DMS153 treated with DMSO at 0.1 percent for 48 hours (cell line): Measurements from ENCODE around the gene WWOX.

Source experiments
- DNase-seq: peaks from one replicate; lab custom pipeline; 2025; ENCODE audit not compliant: unreplicated experiment; lab: John Stamatoyannopoulos, UW

Gene WWOX

DNA sequence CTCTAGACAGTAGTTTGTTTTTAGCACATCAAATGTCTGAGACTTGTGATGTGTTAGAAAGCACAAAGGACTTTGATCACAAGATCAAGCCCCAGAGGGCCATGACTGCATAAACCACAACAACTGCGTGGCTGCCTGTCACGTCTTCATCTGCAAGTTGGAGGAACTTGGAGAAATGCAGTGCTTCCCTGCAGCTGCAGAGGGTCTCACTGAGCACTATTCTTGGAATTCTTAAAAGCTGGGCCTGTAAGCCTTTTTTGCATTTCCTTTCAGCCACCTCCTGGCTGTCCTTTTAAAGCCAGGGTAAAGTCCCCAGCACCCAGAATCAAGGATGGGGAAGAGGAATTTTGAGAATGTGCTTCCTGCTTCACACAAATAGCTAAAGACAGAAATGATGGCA lies 1069.8 kb downstream of the WWOX start:
- DNase-seq, result no peak

DNA sequence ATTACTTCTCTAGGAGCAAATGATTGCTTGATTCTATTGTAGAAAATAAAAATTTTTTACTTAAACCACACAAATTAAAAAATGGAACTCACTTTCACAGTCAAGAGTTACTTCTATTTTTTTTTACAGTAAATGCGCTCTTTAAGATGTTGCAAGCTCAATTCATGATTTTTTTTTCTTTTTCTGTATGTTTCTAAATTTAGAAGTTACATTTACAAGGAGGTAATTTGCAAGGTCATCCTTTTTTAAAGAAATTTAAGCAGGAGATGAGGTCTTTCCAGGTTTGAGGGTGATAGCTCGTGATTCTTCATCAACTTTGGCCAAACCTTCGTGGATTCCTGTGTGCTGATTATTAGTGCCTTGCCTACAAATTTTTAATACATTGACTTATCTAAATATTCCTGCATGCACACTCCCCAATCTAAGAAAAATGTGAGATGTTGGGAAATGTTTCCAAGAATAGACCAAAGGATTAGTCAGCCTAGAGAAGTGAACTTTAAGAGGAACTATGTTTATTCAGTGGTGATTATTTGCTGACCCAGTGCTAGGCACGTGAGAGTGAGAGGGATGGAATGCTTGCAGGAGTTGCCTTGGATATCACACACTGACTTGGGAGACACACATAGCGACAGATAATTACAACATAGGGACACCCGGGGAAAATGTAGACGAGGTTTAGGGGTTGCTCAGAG lies 1071.2 kb downstream of the WWOX start:
- no peak for DNase-seq

DNA sequence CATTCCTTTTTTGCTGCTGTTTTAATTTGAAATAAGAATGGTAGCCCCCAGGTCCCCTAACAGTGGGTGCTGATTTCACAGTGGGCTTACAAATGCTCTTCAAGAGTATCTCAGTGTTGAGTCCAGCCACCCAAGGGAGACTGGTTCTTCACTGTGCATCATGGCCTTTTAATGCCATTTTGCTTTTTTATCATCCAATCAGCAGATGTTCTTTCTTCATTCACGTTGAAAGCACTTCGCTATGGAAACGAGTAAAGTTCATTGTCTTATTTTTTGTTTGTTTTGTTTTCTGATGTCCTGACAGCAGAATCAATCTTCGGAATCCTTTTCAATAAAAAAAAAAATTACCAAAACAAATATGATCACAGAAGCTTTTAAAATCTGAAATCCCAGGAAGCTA lies 1072.0 kb downstream of the WWOX start:
- no peak for DNase-seq

DNA sequence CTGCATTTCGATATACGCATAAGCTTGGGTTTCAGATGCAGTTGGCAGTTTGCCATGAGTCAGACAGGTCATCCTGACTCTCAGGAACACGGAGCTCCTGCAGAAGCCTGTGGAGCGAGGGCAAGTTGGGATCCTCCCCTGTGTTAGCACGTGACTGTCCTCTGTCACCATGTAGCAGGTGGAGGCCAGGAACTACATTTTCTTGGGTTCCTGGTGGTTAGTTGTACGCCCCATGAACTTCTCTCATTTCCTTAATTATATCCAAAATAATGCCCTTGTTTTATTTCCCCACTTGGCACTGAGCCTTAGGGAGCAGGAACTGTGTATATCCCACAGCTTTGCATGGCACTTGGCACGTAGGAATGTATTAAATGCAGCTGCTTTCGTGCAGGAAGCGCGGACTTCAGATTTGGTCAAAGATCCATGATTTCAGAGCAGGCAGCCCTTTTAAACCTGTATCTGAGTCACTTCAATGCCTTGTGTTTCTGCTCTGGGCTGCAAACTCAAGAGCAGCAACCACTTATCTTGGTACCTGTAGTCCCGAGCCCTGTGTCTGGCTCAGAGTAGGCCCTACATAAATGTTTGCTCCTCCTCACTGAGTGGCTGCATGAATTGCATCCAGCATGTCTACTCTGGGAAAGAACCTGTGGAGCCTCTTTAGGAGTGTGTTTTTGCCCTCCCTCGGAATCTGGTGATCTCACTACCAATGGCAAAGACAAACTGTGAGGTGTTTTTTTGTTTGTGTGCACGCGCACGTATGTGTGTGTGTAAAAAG lies 1072.7 kb downstream of the WWOX start:
- peak; percentile 79 for DNase-seq

DNA sequence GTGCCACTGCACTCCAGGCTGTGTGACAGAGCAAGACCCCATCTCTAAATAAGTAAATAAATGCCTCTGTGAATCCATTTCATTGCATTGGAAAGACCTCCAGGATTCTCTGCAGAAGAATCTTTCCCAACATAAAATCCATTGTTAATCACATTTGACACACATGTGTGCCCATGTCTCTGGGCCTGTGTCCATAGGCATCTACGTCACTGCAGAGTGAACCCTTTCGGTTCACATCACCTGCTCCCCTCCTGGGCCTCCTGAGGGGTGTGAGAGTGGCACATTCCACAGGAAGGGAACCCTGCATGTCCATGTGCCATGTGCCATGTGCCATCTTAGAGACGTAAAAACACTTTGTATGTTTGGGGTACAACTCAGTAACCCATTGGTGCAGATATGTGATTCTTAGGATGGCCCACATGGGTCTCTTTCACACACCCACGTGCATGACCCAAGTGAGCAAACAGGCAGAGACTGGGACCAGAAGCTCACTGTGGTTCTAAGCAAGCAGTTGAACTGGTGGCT lies 1073.6 kb downstream of the WWOX start:
- DNase-seq, result no peak

DNA sequence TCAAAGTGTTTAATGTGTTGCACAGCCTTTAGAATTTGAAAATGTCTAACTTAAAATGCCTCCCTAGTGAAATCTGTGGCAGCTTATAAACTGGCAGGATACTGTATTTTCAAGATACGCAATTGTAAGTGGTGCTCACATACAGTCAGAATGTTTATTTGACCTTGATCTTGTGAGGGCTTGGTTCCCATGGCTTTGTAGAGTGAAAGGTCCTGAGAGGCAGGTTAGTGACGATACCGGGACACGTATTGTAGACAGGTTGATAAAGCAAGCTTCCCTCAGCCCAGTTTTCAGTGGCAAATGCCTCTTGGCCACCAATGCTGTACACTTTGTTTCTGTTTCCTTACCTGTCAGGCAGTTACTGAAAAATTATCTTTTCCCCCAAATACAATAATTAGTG lies 1074.5 kb downstream of the WWOX start:
- DNase-seq, result no peak

DNA sequence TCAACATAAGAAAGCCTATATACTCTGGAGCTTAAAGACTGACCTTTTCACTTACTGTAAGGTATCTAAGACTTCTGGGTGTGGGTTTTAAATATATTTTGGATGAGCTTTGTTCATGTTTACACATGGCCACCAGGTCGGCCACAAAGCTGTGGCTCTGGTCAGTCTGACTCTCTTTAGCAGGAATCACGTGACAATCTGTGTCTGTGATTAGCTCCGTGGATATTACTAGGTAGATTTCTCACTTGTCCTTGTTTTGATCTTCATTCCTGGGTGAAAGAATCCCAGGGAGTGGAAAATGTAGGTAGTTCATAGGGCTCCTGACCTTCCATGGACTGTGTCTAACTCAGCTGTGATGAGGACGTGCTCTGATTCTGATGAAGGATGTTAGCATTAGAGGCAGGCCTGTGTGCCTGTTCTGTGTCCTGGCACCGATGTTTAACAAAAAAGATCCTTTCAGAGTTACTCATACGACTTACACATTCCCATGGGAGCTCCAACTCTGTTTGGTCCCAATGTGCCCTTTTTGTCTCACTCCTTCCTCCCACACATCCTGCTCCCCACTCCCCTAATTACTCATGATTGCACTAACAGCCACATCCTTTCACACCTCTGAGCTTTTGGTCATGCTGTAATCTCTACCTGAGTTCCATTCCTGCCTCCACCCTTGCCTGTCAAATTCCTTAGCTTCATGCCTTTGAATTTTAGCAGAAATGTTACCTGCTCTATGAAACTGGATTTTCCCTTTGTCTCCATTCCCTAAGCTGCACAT lies 1076.0 kb downstream of the WWOX start:
- no peak for DNase-seq

DNA sequence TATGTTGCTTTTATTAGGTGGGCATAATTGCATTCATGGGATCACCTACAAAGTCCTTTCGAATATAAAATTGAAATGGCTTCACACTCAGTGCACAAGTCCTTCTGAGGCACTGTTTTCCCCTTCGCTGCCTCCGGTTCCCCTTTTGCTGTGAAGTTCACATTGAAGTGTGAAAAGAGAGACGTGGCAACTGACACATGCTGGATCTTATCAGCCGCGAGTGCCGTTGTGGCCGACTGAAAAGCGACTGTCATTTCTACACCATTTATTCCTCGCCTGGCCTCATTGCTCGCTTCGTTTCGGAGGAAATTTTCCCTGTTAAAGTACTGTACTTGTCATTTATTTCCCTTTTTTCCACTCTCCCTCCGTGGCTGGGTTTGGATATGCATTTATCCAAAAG lies 1077.6 kb downstream of the WWOX start:
- no peak for DNase-seq

DNA sequence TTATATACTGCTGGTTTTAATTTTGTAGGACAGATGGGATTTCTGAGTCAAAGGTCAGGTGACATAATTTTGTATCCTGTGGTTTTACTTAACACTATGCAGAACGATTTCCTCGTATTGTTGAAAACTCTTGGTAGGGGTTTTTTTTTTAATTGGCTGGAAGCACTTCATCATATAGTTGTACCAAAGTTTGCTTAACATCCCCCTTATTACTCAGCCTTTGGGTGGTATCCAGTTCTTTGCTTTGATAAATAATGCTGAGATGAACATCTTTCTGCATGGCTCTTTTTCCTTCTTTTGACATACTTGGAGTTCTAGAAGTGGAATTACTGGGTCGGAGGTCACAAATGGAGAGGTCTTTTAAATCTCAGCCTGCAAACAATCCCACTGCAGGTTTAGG lies 1082.0 kb downstream of the WWOX start:
- DNase-seq, result no peak

DNA sequence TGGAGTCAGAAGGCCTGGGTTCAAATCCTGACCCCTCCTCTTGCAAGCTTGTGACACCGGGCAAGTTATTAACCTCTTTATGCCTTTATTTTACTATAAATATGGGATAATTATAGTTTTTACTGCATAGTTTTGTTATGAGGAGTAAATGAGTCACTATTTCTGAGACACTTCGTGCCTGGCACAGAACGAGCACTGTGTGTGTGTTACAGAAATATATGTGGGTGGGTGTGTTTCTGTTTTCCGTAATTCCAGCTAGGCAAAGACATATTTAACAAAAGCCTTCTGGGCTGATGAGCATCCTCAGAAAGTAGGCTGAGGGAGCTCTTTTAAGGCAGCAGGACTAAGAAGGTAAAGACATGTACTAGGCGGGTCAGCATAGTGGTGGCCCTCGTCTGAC lies 1083.2 kb downstream of the WWOX start:
- no peak for DNase-seq

DNA sequence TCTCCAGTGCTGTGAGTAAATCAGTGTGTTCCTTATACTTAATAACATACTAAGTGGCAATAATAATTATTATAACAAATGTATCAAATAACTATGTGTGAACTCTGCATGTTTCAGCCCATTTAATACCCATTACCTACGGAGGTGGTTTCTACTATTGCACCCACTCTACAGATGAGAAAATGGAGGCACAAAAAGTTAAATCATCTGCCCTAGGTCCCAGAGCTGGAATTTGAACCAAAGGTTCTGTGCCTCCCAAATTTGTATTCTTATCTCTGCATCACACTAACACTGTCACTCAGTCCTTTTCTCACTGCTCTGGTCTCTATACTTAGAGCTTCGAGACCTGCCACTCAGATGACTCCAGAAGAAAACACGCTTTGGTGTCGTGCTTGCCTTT lies 1084.1 kb downstream of the WWOX start:
- no peak for DNase-seq

DNA sequence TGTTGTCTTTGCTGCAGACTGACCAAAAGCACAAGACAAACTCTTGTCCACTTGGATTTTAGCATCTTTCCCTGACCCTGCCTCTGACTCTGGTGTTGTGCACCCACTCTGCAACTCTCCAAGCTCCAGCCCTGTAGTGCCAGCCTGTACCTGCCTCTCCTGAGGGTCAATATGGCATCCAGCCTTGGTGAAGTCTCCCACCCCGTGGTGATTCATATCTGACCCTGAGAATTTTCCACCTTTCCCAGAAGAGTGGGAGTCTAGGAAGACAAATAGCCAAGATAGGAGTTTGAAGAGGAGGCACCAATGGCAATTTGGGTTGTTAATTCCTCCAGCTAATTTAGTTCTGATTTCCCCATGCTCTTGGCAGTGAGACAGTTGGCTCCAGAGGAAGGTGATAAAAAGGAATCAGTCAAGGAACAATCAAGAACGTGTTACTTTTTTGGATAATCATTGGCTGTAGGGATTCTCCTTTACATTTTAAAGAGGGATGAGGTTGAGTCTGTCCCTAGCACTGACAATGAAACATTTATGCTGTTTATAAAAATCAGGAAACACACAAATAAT lies 1085.1 kb downstream of the WWOX start:
- DNase-seq, result no peak

DNA sequence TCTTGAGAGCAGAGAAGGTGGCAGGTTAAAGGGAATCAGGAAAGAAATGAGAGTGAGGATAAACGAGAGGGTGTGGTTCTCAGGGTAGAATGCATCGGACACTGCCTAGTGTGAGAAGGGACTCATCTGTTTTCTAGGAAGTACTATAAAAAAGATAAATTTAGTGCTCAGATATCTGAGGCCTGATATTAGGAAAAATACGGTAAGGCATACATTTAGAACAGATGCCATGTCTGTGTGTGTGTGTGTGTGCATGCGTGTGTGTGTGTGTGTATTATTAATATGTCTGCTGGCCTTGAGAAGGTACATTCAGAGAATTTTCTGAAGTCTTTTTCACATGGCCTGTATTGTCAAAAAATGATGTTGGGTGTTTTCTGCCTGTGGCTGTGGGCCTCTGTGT lies 1086.3 kb downstream of the WWOX start:
- no peak for DNase-seq

DNA sequence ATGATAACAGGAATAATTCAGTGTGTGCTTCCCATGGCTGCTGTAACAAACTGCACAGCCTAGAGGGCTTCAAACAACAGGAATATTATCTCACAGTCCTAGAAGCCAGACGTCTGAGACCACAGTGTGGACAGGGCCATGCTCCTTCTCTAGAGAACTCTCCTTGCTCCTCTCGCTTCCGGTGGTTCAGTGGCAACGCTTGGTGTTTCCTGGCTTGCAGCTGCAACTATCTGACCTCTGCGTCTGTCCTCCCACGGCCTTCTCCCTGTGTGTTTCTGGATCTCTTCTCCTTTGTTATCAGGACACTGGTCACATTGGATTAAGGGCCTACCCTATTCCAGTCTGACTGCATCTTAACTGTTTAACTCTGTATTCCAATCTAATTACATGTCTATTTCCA lies 1086.7 kb downstream of the WWOX start:
- DNase-seq, result no peak

DNA sequence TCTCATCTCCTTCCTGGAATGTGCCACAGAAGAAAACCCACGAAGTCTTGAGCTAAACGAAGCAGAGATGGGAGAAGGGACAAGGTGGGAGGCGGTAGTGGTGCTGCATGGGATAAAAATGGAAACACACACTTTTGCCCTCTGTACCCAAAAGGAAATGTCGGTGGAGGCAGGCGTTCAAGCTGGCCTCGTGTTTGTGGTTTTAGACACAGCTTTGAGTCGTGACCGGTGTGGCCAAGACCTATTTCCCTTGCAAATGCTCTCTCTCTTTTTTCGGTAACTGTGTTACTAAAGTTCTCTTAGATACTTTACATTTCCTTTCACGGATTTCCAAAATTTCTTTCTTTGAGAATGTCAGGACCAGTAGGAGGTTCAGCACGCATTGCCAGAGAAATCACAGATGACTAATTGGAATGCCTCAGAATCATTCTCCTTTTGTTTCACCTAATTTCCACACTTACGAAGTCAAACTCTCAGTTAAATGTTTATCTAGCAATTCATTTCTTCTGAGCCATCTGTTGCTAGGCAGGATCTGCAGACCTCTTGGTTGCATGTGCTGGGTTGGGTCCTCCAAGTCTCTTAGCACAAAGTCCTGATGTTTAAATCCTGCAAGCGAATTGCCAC lies 1088.8 kb downstream of the WWOX start:
- no peak for DNase-seq

DNA sequence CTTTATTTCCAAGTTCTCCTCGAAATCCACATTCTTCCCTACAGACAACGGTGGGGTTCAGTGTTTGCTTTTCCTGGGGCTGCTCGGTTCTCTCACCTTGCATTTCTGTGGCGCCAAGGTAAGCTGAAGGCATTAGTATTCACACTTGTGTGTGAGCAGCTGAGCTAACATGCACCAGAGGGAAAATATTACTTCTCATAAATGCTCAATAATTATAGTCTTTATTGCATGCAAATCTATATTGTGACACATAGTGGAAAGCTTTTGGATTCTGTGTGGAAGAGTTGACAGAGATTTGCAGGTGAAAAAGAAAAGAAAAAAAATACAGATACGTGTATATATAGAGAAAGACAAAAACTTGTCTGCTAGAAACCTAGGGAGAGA lies 1089.3 kb downstream of the WWOX start:
- DNase-seq, result no peak

DNA sequence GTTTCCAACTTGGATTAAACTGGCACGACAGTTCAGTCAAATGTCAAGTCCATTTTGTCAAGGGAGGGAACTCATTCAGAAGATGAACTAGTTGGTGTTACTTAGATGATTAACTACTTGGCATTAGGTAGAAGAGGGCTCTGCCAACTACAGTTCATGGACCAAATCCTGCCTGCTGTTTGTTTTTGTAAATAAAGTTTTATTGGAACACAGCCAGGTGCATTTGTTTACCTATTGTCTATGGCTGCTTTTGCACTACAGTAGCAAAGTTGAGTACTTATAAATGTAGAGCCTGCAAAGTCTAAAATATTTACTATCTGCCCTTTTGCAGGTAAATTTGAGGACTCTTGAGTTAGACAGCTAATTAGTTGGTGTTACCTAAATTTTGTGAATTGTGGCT lies 1091.1 kb downstream of the WWOX start:
- no peak for DNase-seq

DNA sequence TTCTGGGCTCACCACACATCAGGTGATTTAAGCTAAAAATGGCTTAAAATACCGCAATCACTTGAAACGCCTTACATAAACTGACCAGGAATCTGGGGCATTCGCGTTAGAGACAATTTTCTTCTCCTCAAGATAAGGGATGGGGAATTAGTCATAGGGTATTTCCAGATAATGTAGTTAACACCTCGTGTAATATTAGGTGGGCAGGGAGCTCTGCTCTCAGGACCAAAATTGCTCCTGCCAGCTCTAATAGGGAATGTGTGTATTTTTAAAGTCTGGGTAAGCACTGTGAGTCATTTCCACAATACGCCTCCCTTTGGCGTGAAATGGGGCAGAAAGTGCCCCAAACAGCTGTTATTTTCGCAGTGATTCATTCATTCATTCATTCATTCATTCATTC lies 1092.5 kb downstream of the WWOX start:
- no peak for DNase-seq

DNA sequence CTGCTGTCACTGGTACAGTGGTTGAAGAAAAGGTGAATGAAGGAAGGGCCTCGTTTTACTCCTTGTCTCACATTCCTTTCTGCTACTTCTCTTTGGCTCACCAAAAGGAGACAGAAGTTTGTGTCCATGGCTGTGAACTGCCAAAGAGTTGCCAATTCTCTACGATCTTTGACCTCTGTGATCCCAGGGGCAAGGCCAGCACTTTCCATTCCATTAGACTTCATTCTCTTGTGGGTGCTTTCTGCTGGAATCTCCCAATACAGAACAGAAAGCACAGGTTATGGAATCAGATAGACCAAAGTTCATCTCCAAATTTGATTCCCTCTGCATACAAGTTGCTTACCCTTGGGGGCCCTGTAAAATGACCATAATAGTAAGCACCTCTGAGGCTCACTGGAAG lies 1093.5 kb downstream of the WWOX start:
- DNase-seq, result no peak

DNA sequence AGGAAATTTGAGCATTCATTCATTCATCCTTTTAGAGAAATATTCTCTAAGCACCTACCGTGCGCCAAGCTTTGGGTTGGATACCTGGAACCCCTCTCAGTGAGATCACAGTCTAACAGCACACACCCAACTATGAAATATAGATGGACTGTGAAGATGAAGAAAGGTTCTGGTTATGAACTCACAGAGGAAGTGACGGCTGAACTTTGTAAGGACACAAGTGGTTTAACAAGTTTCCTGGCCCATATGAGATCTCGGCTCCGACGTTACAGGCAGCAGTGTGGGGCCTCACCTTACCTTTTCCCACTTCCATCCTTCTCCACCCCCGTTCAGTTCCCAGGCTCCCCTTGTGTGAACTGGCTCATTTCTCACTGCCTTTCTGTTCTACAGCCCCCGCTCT lies 1094.8 kb downstream of the WWOX start:
- DNase-seq, result no peak

DNA sequence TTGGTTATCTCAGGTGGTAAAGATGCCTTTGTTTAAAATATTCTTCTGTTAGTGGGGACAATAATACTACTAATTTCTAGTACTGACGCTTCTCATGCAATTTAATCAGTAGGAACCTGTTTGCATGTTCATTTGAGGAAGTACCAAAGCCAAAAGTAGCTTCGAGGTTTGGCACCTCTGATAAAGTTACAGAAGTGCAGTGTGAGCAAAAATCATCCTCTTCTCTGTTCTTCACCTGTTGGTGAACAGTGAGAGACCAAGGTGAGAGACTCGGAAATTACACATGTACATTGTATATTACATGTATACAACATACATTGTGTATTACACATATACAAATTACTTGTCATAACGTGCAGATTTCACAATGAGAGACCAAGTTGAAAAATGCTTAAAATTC lies 1096.5 kb downstream of the WWOX start:
- no peak for DNase-seq
